Hematopoietic multipotent progenitor cell treated with erythropoietin and hydrocortisone succinate and interleukin-3 and kit ligand, for 8 days (in vitro differentiated cells): ENCODE measurements around the gene SUSD3.

Experiments used
- DNase-seq: peaks from one replicate; pipeline ENCODE4 v3.0.0-alpha.2; 2015

The SUSD3 gene

GRCh38 chr9:93077811-93078210 lies 19.3 kb downstream of the SUSD3 start:
- DNase-seq, result no peak

GRCh38 chr9:93079371-93079770 lies 20.9 kb downstream of the SUSD3 start:
- no peak for DNase-seq

GRCh38 chr9:93080406-93080805 lies 21.9 kb downstream of the SUSD3 start:
- no peak for DNase-seq

- DNase-seq, result no peak
Measured at GRCh38 chr9:93081081-93081529, 22.6 kb downstream of the SUSD3 start.

GRCh38 chr9:93081931-93082330 lies 23.4 kb downstream of the SUSD3 start:
- DNase-seq, result no peak

GRCh38 chr9:93082841-93083411 lies 24.4 kb downstream of the SUSD3 start:
- no peak for DNase-seq

- DNase-seq, result no peak
Measured at GRCh38 chr9:93083592-93084470, 25.3 kb downstream of the SUSD3 start.

GRCh38 chr9:93084471-93084881 lies 26.0 kb downstream of the SUSD3 start:
- DNase-seq, result no peak

GRCh38 chr9:93085676-93086075 lies 27.2 kb downstream of the SUSD3 start:
- no peak for DNase-seq

GRCh38 chr9:93086447-93087224 lies 28.1 kb downstream of the SUSD3 start:
- DNase-seq, result no peak

- DNase-seq, result no peak
Measured at GRCh38 chr9:93087971-93088655, 29.6 kb downstream of the SUSD3 start.

GRCh38 chr9:93088656-93089015 lies 30.1 kb downstream of the SUSD3 start:
- DNase-seq, result no peak

GRCh38 chr9:93089024-93089423 lies 30.5 kb downstream of the SUSD3 start:
- no peak for DNase-seq

- no peak for DNase-seq
Measured at GRCh38 chr9:93089481-93089991, 31.0 kb downstream of the SUSD3 start.

GRCh38 chr9:93090091-93090655 lies 31.7 kb downstream of the SUSD3 start:
- no peak for DNase-seq

- DNase-seq, result no peak
Measured at GRCh38 chr9:93091056-93091452, 32.6 kb downstream of the SUSD3 start.

GRCh38 chr9:93091453-93092081 lies 33.1 kb downstream of the SUSD3 start:
- peak; percentile 53 for DNase-seq

- DNase-seq, result no peak
Measured at GRCh38 chr9:93092251-93092991, 33.9 kb downstream of the SUSD3 start.

GRCh38 chr9:93093127-93093876 lies 34.8 kb downstream of the SUSD3 start:
- DNase-seq, result peak; percentile 73

GRCh38 chr9:93093877-93094657 lies 35.6 kb downstream of the SUSD3 start:
- no peak for DNase-seq
